NAMALWA (cell line): Measurements from ENCODE around the gene EDN3.
A peak's percentile ranks its signal among the peaks of the same experiment; 100 is the strongest.

ENCODE experiments used
- DNase-seq: peaks from one replicate; pipeline ENCODE4 v3.0.0-alpha.2; 2015; ENCODE audit warnings: low spot score

The EDN3 gene, protein sequence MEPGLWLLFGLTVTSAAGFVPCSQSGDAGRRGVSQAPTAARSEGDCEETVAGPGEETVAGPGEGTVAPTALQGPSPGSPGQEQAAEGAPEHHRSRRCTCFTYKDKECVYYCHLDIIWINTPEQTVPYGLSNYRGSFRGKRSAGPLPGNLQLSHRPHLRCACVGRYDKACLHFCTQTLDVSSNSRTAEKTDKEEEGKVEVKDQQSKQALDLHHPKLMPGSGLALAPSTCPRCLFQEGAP

DNA sequence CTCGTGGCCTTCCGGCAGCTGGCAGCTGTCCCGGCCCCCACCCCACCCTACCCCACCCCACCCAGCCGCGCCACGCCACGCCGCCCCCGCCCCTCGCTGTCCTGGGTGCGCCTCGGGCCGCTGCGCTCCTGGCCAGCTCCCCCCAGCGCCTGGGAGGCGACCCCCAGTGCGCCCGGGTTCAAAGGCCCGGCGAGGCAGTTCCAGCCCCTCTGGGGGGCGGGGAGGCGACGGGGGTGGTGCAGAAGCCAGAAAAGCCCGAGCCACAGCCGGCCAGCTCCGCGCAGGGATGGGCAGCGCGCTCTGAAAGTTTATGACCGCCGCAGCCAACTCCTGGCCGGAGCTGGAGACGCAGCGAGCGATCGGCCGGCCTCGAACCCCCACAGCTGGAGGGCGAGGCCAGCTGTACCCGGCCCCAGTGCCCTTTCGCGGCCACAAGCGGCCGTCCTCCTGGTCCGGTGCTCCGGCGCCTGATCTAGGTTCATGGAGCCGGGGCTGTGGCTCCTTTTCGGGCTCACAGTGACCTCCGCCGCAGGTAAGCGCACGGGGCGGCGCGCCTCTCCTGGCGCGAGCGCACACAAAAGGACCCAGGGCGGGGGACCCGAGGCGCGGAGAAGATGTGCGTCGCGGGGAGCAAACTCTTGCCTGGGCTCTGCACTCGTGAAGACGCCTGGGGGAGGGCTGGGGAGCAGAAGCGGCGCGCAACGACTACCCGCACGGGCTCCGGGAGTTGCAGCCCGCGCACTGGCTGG is at the start of gene EDN3:
Gene EDN3 (plus strand): TSS at position 279 of the 749 bp plus-strand sequence. CDS start 202 bp downstream, at position 481.
- no peak for DNase-seq

DNA sequence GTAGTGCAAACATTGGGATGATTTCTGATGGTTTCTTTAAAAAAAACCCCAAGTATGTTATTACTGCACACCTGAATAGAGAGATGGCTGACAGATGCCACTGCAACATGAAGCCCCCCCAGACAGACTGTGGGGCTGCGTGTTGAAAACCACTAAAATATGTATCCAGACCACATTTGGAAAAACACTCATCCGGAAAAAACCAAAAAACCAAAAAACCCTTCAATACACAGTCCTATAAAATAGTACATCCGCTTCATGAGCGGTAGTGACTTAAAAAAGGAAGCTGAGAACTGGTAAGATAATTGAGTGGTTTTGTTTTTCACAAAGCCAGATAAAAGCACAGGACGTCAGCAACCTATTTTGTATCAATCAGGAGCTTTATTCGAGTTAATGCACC is 47.1 kb upstream of the EDN3 start:
- no peak for DNase-seq

DNA sequence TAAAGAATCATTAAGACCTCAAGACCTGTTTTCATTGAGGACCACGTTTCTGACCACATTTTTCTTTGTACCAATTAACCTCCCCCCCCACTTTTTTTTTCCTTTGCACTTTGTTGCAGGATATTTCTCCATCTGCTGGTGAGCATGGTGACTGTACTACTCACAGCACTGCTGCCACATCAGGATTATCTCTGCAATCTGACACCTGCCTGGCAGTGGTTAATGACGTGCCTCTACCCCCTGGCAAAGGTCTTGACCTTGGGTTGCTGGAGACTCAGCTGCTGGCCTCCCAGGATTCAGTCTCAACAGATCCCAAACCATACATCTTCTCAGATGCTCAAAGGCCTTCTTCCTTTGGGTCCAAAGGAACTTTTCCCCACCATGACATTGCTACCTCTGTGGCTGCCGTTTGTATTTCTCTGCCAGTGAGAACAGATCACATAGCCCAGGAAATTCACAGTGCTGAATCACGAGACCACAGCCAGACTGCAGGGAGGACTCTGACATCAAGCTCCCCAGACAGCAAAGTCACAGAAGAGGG is 46.6 kb upstream of the EDN3 start:
- no peak for DNase-seq

DNA sequence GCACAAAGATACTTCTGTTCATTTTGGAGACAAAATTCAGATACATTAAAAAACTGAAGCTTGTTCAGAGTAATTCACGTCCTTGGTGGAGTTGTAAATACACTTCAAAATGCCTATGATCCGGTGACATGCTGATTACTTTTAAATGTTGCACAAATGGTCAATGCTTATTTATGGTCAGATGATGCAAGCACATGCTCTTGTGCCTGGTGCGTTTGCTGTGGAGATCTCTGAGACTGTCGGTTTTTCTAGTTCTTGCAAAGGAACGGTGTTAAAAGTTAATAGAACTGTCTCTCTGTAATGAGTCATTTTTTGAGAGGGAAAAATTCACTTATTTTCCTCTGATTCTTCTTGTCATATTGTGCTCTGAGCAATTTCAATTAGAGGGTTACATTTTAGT is 45.2 kb upstream of the EDN3 start:
- no peak for DNase-seq

DNA sequence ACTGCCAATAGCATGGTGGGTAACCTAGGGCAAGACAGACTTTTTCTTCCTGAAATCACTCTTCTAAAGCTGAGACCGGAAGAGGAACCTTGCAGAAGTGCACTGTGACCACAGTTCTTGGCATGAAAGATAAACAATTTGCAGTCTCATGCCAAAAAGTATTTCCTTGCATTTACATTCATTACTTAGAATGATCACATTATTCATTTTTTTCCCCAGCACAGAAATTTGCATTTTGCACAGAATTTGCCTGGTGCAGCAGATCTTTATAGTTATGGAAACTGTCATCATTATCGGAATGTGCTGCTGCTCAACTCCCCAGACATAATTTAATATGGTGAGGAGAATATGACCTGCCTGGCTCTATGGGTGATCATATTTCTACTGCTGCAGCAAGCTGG is 42.2 kb upstream of the EDN3 start:
- peak; percentile 3 for DNase-seq

DNA sequence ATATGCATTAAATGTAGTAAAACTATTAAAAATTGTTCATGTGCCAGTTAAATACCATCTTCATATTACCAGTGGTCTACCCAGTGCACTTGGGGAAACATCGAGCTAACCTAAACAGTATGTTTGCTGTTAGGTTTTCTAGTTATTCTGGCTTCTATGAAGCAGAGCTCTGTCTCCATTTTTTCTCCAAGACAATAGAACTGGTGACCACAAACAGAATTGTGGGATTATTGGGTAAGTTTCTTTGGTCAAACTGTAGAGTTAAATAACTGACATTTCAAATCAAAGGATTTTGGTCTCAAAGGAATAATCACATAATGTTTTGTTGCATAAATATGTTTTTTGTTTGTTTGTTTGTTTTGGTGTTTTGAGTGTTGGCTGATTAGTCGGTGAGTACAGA is 40.5 kb upstream of the EDN3 start:
- DNase-seq, result no peak

DNA sequence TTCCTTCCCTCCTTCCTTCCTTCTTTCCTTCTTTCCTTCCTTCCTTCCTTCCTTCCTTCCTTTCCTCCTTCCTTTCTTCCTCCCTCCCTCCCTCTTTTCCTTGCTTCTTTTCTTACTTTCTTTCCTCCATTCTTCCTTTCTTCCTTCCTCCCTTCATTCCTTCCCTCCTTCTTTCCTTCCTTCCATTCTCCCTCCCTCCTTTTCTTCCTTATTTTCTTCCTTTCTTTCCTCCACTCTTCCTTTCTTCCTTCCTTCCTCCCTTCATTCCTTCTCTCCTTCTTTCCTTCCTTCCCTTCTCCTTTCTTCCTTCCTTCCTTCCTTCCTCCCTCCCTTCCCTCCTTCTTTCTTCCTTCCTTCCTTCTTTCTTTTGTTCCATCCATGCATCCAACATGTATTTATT is 35.1 kb upstream of the EDN3 start:
- no peak for DNase-seq

DNA sequence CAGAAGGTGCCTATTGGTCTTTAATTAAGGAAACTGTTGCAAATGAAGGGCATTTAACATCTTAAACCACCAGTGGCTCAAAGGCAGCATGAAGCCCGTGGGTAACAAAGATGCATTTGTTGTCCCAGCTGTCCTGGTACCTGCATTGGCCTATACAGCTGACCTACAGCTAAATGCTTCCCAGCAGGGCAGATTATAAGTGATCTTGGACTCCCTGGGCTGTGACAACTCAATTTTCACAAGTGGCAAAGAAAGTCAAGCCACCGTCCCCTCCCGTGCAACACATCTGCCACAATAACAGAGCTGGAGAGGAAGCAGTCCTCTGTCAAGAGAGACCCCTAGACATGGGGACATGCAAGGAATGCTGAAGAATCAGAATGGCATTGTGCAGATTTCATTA is 31.5 kb upstream of the EDN3 start:
- no peak for DNase-seq

DNA sequence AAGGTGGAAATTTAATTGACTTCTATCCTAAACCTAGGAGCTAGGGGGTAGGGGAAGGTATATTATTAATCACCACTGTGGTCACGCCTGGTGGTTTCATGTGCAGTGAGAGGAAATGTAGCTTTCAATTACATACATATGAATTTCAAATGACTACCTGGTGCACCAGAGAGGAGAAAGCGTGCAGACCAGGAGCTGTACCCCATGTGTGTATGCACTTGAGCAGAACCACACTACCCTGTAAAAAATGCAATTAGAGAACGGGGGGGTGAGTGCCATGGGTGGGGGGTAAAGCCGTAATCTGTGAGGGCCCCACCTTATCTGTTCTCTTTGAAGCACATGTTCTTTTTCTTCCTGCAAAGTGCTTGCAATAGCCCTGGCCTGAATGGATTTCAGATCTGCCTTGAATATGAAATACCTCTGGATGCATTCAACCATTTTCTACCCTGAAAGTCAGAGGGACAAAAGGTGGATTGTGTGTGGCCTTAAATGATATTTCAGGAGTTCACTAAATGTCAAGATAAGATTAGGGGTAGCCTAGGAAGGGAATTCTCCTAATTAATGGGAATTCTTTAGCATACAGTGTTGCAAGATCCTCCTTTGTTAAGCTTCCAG is 30.9 kb upstream of the EDN3 start:
- DNase-seq, result no peak

DNA sequence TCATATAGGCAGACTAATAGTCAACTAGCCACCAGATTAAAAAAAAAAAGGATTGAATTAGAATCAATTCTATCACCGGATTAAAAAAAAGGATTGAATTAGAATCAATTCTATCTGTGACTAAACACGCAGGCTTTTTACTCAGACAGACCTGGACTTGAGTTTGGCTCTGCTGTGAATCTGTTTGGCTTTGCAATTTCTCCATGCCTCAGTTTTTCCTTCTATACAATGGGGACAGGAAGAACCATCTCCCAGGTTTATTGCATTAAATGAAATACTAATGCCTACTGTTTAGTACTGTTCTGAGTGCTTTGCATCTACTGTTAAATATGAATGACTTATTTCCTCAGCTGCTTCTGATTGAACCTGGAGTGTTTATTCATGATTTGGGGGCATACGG is 30.0 kb upstream of the EDN3 start:
- no peak for DNase-seq

DNA sequence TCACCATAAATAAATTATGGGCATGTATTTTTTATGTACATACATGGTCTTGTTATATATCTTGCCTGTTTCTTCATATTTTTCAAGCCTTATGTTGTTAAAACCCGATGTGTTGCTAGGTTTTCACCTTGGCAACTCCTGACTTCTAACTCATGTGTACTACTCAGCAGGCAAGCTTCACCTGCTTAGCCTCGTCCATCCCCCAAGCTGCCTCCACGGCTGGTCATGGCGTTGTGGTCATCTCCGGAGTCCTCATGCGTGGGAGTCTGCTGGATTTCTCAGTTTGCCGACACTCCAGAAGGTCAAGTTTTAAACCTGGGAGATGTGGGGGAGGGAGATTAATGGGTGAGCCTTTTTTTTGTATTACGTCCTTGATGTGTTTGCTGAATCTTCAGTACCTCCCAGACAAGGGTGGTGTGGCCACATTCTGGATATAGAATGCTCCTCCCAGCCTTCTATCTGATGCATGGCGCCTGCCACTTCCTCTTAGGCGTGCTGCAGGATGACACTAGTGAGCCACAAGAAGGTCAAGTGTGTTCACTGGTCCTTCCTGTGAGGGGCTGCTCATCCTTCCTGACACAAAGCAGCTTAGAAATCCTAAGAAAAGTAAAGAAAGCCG is 26.6 kb upstream of the EDN3 start:
- DNase-seq, result no peak

DNA sequence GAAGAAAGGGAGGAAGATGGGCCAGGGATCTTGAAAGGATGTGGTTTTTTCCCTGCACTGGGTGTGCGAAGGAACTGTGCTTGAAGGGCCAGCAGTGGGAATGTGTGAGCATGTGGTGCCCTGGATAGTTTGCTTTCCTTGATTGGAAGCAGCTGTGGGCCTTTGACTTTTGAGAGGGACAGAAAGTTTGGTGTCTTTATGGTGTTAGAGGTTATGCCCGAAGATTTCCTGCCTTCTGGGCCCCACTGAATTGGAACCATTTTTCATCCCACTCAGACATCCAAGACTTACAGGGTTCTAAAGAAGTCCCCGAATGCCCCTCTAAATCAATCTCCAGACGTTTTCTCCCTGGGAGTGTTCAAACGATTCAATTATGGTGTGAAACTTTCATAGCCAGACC is 23.5 kb upstream of the EDN3 start:
- DNase-seq, result no peak

DNA sequence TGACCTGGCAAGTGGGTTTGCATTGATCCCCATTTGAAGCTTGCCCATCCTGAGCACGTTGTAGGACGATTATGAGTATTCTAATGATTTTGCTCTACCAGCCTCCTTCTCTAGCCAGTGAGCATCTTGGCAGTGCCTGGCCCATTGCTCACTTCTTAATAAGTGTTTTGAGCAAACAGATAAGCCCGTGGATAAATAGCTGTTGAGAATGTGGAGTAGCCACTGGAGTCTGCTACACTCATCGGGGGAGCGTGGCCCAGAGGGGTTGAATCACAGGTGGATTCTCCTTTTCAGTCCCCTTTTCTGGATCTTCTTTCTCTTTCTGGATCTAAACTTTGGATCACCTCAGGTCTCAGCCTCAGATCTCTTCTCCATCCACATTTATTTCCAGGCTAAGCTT is 15.9 kb upstream of the EDN3 start:
- no peak for DNase-seq

DNA sequence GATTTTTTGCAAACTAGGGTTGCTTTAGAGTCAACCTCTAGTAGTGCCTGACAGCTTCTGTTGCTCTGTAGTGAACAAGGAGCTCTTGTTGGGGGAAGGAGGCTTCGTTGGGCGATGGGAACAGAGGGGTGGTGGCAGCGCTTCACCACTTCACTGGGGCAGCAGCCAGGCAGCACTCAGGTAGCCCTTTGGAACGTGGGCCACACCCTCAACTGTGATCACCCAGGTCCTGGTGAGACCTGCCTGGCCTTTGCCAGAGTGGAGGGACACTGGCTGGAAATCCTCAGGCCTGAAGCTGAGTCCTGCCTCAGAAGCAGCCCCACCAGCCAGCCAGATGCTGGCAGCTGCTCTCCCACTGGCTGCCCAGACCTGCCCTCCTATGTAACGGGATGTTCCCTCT is 10.4 kb upstream of the EDN3 start:
- no peak for DNase-seq

DNA sequence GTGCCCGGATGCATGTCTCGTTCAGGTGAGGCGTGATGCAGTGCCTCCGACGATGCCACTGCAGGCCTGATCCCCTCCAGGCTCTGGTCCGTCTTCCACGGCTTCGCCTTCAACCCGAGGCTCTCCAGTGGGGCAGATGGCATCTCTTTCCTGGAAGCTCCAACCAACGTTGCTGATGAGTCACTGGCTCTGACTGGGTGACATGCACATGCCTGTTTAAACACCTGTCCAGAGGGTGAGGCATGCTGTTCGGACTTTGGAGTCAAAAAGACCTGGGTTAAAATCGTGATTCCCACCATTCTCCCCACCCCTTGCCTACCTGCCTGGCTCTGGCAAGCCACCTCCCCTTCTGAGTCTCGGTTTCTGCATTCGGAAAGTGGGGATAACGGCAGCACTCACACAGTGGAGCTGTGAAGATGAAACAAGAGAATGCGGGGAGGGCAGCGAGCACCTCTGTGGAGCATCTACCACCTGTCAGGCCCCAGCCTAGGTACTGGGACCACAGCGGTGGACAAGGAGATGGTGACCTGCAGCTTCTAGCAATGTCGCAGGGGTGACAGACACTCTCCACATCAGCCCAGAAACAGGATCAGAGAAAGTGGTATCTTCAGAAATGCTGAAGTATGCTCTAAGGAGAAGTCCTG is 8.5 kb upstream of the EDN3 start:
- no peak for DNase-seq

DNA sequence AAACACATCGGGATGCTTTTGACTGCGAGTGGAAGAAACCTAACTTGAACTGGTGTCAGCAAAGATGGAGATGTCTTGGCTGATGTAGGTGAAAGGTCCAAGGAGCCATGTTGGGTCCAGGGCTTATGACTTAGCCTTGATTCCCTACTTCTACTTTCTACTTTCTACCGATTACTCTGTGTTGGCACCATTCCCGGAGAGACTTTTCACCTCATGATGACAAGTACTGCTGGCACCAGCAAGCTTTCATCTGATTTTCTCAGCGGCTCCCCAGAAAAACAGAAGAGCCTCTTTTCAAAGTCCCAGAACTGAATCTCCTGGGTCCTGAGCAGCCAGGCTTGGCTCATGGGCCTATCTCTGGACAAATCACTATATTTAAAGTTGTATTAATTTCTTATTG is 4.9 kb upstream of the EDN3 start:
- DNase-seq, result no peak

DNA sequence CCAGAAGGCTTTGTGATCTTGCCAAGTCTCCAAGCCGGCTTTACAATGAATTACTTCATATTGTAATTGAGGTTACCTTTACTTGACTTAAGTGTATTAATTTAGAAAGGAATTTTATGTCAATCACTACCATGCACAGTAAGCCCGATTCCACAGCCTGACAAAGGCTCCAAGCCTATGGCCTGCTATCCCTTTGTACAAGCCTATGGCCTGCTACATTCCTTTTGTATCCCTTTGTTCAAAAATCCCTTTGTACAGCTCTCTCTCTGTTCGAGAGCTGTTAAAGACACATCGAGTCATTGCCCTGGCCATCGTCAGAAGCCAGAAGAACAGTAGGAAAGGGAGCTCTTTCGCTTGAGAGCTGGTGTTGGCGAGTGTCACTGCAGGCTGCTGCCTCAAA is 2.7 kb upstream of the EDN3 start:
- DNase-seq, result no peak

DNA sequence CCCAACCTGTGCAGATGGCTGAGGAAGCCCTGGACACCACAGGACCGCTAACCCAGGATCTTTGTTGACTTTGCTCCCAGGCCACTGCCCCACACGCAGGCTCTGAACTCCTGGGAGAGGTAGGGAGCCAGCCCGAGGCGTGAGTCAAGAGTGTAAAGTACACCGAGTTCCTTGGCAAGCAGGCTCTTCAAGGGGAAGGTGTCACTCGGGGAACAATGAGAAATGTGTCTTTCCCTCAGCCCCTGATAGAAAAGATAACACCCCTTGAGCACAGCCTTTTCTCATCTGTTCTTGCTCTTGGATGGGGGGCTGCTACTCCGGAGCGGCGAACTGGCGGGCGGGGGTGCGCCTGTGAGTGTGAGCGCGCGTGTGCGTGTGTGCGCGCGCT is 472 bp upstream of the EDN3 start:
- no peak for DNase-seq

DNA sequence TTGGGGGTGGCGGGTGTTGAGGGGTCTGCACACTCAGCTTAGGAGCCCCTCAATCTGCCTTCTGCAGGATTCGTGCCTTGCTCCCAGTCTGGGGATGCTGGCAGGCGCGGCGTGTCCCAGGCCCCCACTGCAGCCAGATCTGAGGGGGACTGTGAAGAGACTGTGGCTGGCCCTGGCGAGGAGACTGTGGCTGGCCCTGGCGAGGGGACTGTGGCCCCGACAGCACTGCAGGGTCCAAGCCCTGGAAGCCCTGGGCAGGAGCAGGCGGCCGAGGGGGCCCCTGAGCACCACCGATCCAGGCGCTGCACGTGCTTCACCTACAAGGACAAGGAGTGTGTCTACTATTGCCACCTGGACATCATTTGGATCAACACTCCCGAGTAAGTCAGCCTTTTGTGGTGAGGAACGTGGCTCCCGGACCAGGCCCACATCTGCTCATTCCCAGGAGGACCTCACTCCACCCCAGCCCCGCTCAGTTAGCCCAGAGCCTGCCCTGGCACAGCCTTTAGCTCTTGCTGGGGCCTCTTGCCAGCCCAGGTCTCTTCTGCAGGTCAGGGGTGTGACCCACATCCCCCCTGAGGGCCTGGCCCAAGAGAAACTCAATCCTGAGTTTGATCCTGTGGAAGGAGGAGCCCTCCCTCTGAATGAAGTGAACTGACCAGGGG is 1.1 kb downstream of the EDN3 start:
- no peak for DNase-seq

DNA sequence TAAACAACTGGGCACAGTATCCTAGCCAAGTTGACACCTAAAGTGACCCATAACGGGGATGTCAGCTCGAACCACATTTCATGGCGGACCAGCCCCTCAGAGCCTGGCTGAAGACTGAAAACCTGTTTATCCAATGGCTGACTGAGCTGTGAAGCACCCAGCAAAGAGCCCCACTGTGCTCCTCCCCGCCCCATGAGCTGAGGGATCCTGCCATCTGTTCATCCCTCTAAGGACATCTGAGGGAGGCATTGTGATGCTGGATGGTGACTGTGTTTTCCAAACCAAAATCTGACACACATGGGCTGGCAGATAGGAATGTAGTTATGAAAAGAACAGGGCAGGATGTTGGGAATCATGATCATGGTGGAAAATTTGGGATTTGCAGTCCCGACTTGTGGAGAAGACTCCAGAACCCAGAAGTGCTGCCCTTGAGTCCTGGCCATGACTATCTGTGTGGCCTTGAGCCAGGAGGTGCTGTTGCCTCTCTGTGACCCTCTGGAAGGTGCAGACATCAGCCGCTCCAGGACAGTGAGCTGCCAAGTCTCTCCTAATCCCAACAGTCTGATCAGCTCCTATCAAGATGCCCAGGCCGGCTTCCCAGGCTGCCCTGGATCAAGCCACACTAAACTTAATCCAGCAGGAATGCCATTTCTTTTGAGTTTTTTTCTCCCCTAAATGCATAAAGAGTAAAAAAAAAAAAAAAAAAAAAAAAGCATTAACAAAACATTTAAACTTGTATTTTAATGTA is 5.7 kb downstream of the EDN3 start:
- DNase-seq, result no peak

DNA sequence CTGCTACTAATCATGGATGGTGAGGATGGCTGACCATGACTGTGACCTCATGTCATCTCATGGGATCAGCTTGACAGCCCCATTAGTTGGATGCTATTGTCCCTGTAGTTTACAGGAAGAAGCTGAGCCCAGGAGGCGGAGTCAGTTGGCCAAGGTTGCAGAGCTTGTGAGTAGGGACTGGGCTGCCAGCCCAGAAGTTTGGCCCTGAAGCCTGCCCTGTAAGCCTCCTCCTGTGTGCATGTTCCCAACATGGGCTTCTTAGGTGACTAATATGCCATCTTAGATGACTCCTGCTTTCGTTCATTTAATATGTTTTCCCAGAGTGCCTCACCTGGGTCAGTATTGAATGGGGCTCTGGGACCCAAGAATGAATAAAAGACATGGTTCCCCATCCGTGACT is 6.9 kb downstream of the EDN3 start:
- no peak for DNase-seq
